Islet of Langerhans (tissue), 1 donor: ENCODE results near the gene IL24.
"Not testable (repeated sequence)": the region's sequence is repeated elsewhere in the genome, so short reads cannot be mapped to it uniquely, and the experiment has no call there.

Experiments
- FAIRE-seq: peaks from one replicate; lab custom pipeline; 2011; peaks lifted over from hg19 to GRCh38; lab: Jason Lieb, UNC

Gene IL24, protein sequence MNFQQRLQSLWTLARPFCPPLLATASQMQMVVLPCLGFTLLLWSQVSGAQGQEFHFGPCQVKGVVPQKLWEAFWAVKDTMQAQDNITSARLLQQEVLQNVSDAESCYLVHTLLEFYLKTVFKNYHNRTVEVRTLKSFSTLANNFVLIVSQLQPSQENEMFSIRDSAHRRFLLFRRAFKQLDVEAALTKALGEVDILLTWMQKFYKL

DNA sequence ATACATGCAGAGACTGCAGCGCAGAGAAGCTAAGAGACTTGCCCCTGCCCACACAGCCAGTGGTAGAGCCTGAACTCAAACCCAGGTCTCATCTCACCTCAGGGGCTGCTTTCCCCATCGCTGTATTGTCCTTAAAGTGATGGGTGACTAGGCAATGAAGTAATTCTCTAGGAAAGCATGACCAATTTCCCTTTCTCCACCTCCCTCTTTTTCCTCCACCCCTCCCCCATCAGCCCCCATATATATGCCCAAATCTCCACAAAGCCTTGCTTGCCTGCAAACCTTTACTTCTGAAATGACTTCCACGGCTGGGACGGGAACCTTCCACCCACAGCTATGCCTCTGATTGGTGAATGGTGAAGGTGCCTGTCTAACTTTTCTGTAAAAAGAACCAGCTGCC lies at the start of gene IL24:
Gene IL24 (plus strand): TSS at position 269 of the 400 bp plus-strand sequence. CDS start 390 bp downstream, outside the sequence.
- no peak for FAIRE-seq

DNA sequence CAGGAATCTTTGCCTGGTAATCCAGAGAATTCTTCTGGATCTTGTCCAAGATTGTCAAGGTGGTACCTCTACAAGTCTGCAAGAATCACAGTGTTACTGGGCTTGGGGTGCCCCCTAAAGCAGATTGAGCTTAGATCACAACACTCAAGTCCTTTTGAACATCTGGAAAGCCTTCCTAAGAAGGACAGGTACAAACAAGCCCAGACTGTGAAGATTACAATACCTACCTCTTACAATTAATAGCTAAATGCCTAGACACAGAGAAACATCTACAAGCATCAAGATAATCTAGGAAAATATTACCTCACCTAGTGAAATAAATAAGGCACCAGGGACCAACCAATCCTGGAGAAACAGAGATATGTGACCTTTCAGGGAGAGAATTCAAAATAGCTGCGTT lies 49.3 kb upstream of the IL24 start:
- no peak for FAIRE-seq

GRCh38 chr1:206850401-206850800 lies 46.8 kb upstream of the IL24 start:
- no peak for FAIRE-seq

DNA sequence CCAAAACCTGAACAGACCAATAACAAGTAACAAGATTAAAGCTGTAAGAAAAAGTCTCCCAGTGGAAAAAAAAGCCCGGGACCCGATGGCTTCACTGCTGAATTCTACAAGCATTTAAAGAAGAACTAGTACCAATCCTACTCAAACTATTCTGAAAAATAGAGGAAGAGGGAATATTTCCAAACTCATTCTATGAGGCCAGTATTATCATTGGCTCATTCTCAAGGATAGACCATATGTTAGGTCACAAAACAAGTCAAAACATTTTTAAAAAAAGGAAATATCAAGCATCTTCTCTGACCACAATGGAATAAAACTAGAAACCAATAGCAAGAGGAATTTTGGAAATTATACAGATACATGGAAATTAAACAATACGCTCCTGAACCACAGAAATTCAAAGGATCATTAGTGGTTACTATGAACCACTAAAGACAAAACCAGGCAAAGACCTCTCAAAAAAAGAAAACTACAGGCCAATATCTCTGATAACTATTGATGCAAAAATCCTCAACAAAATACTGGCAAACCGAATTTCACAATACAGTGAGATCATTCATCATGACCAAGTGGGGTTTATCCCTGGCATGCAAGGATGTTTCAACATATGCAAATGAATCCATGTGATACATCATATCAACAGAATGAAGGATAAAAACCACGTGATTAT lies 45.8 kb upstream of the IL24 start:
- no peak for FAIRE-seq

- FAIRE-seq, result not testable (repeated sequence)
Observed at GRCh38 chr1:206852662-206853061, 44.6 kb upstream of the IL24 start.

DNA sequence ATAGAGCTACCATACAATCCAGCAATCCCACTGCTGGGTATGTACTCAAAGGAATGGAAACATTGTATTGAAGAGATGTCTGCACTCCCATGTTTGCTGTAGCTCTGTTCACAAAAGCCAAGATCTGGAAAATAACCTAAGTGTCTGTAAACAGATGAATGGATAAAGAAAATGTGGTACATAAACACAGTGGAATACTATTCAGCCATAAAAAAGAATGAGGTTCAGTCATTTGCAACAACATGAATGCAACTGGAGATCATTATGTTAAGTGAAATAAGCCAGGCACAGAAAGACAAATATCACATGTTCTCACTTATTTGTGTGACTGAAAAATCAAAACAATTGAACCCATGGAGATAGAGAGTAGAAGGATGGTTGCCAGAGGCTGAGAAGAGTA lies 43.5 kb upstream of the IL24 start:
- FAIRE-seq, result not testable (repeated sequence)

GRCh38 chr1:206854401-206855129 lies 42.7 kb upstream of the IL24 start:
- no peak for FAIRE-seq

DNA sequence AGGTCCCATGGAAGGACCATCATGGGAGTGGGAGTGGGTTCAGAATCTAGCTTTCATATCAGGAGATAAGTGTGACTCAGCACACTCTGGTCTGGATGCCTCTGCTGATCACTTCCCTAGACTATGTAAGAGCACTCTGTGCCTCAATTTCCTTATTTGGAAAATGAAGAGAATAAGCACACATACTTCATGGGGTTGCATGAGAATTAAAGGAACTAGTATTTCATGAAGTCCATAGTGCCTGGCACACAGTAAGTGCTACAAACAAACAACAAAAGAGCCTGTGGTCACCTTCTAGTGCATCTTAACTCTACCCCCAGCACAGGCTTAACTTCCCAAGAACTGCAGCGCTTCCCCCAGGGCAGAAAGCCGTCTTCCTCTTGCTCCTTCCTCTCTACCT lies 41.4 kb upstream of the IL24 start:
- no peak for FAIRE-seq

GRCh38 chr1:206856674-206857464 lies 40.4 kb upstream of the IL24 start:
- FAIRE-seq, result no peak

DNA sequence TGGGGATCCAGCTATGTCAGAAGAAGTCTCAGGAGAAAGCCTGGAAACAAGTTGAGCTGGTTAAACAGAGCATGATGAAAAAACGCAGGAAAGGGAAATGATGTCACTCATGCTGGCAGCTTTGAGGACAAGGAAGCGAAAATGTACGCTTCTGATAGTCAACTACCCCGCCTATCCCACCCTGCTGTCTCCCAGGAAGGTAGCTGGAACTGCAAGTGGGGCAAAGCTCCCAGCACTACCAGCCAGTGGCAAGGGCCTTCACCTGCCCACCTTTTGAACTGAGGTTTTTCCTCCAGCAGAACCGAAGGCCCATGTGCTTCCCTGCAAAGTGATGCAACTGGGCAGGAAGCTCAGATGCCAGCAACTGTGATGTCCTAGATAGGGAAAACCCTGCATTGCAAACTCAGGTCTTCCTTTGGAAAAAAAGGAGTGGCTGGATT lies 38.1 kb upstream of the IL24 start:
- no peak for FAIRE-seq

- FAIRE-seq, result no peak
Observed at GRCh38 chr1:206860165-206860564, 37.1 kb upstream of the IL24 start.

- no peak for FAIRE-seq
Observed at GRCh38 chr1:206863266-206863665, 34.0 kb upstream of the IL24 start.

DNA sequence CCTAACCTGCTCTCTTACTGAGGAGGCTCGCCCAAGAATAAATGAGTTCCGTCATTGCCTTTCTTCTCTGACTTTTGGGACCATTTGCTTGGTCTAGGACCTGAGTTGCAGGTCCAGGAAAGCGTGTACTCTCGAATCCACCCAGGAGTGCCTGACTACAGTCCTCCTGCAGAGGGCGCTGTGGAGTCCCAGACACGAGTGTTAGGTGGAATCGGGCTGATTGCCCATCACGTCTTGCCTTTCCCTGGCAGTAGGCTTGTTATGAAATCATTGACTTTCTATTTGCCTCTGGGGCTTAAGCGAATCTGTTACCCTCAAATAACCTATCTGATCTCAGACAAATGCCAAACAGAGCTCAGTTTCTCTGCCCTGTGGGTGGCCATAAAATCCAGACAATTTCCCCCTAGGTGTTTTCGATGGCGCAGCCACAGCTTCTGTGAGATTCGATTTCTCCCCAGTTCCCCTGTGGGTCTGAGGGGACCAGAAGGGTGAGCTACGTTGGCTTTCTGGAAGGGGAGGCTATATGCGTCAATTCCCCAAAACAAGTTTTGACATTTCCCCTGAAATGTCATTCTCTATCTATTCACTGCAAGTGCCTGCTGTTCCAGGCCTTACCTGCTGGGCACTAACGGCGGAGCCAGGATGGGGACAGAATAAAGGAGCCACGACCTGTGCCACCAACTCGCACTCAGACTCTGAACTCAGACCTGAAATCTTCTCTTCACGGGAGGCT lies 32.1 kb upstream of the IL24 start, which contains the start of gene IL20:
Gene IL20 (plus strand): TSS at position 685 of the 733 bp plus-strand sequence. CDS start 230 bp downstream, outside the sequence.
- FAIRE-seq, result no peak

DNA sequence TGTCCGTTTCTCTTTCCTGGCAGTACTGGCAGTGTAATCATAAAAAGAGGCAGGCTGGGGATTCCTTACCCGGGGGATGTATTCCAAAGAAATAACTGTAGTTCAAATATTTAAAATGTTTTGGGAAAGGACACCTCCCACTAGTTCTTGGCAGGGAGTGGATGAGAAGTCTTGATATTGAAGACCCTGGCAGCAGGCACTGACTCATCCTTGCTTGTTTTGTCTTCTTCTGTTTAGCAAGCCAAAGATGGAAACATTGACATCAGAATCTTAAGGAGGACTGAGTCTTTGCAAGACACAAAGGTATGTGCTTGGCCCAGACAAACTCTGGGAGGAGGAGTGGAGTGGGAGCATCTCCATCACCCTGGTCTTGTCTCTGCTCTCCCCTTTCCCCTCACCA lies 31.2 kb upstream of the IL24 start:
- FAIRE-seq, result no peak

DNA sequence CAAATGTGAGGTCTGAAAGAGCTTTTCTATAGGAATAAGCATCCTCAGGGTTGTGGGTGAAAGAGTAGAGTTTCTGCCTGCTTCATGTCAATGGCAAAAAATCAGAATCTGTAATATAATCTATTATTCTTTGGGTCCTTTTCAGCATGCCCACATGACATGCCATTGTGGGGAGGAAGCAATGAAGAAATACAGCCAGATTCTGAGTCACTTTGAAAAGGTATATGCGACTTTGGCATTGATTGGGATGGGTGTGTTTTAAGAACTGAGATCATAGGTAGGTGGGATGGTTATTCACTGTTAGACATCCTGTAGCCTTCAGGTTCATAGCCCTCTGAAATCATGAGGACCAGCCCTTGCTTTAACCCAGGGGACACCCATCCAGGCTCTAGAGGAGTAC lies 30.0 kb upstream of the IL24 start:
- no peak for FAIRE-seq

- no peak for FAIRE-seq
Observed at GRCh38 chr1:206867716-206868115, 29.5 kb upstream of the IL24 start.

GRCh38 chr1:206868264-206868663 lies 29.0 kb upstream of the IL24 start:
- no peak for FAIRE-seq

DNA sequence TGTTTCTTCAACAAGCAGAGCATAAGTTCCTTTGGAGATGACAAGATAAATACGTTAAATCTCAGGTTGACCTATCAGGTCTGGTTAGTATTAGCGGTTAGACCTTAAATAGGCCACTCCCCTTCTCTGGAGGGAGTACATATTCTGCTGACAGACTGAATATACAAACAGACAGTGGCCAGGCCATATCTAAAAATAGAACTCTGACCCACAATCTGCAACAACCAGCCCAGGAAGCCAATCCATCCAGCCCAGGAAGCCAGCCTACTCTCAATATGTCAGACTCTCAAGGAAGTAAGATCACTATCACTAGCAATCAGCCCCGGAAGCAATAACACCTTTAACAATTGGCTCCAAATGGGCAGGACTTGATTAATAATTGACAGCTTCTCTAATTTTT lies 25.1 kb upstream of the IL24 start:
- no peak for FAIRE-seq

- FAIRE-seq, result no peak
Observed at GRCh38 chr1:206873603-206874188, 23.5 kb upstream of the IL24 start.

DNA sequence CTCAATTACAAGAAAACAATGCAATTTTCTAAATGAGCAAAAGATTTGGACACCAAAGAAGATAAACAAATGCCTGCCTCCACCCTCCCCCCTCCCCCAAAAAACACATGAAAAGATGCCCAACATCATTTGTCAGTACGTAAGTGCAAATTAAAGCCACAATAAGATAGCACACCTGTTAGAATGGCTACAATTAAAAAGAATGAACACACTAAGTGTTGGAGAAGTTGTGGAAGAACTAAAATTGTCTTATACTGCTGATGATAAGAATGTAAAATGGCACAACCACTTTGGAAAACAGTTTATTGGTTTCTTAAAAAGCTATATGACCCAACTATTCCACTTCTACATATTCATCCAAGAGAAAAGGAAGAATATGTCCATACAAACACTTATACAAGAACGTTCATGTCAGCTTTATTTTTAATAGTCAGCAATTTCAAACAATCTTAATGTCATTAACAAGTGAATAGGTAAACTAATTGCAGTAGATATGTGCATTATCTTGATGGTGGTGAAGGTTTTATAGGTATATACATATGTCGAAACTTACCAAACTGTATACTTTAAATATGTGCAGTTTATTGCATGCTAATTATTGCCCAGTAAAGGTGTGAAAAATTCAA lies 21.4 kb upstream of the IL24 start:
- no peak for FAIRE-seq

DNA sequence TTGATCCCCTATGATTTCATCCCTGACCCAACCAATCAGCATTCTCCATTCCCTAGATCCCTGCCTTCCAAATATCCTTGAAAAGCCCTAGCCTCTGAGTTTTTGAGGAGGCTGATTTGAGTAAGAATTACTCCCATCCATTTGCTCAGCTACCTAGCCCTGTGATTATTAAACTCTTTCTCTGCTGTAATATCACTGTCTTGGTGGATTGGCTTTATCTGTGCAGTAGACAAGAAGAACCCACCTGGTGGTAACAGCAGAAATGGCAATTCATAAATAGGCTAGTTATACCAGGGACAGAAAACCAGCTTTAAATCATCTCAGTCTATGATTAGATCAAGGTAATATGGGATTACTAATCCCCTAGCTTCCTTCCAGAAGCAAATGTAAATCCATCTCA lies 18.8 kb upstream of the IL24 start:
- no peak for FAIRE-seq
